Ascending aorta (tissue), 1 donor: Measurements from ENCODE around the gene GRB14. TPM values are rescaled to one million over a fixed set of nuclear protein-coding genes. Genes with fewer than 3 reads are reported as not detected.

Experiments used
- total RNA-seq: library from RNA; depleted of rRNA; stranded (reverse); fragments of >200 nt; gene quantifications from one replicate; pipeline ENCODE4 v1.1.0, GENCODE V29; 2016

Gene GRB14
- total RNA-seq, 1 donor from 2014 or later, result 1.1 TPM

Other genes starting within 250 kb of the GRB14 start
- gene COBLL1, start 220.3 kb upstream of the GRB14 start, total RNA-seq, result 13.3 TPM